Neuronal stem cell (in vitro differentiated cells): Measurements from ENCODE around the gene GBGT1.

Source experiments
- DNase-seq: peaks from one replicate; pipeline ENCODE4 v3.0.0-alpha.2; 2013; ENCODE audit warnings: low spot score
- H2AFZ ChIP-seq: one replicate; pipeline ENCODE4 v1.6.1; 2013; ENCODE audit warnings: mild to moderate bottlenecking, low read length, inconsistent platforms
- H2AK5ac ChIP-seq: 2 replicates; pipeline ENCODE4 v1.6.1; 2013; ENCODE audit warnings: low read depth, mild to moderate bottlenecking, inconsistent platforms, low read length, moderate library complexity, mixed read lengths
- H2BK120ac ChIP-seq: 2 replicates; pipeline ENCODE4 v1.6.1; 2013; ENCODE audit warnings: low read depth, mild to moderate bottlenecking, inconsistent platforms, low read length, moderate library complexity, mixed read lengths
- H2BK12ac ChIP-seq: one replicate; pipeline ENCODE4 v1.6.1; 2013; ENCODE audit warnings: low read length, inconsistent platforms
- H2BK15ac ChIP-seq: 2 replicates; pipeline ENCODE4 v1.6.1; 2013; ENCODE audit warnings: mild to moderate bottlenecking, low read length, inconsistent platforms, mixed read lengths
- H2BK5ac ChIP-seq: one replicate; pipeline ENCODE4 v1.6.1; 2013; ENCODE audit warnings: inconsistent platforms, mild to moderate bottlenecking, low read length, moderate library complexity
- H3K14ac ChIP-seq: one replicate; pipeline ENCODE4 v1.6.1; 2013; ENCODE audit warnings: low read length, inconsistent platforms
- H3K18ac ChIP-seq: 2 replicates; pipeline ENCODE4 v1.6.1; 2013; ENCODE audit warnings: low read length, inconsistent platforms
- H3K23ac ChIP-seq: 2 replicates; pipeline ENCODE4 v1.6.1; 2013; ENCODE audit warnings: low read depth, mild to moderate bottlenecking, mixed read lengths, low read length, inconsistent platforms; ENCODE audit not compliant: poor library complexity
- H3K27ac ChIP-seq: replicated peaks from 3 replicates; pipeline ENCODE4 v1.5.1; 2013; ENCODE audit warnings: low read length, inconsistent platforms
- H3K27me3 ChIP-seq, 3 experiments: 2 replicates each; pipeline ENCODE4 v1.6.1; 2013; ENCODE audit warnings: low read length in 3 of 3, mild to moderate bottlenecking in 2 of 3, inconsistent platforms in 1 of 3, low read depth in 1 of 3, mixed read lengths in 1 of 3, moderate library complexity in 1 of 3; ENCODE audit not compliant: control insufficient read depth in 3 of 3, insufficient read depth in 3 of 3
- H3K36me3 ChIP-seq, 2 donors: replicated peaks in 1 of 2; 2 replicates each; pipeline ENCODE4 v1.6.1; 2013; ENCODE audit warnings: low read length in 2 of 2; ENCODE audit not compliant: control insufficient read depth in 2 of 2, insufficient read depth in 2 of 2
- H3K4ac ChIP-seq: 2 replicates; pipeline ENCODE4 v1.6.1; 2013; ENCODE audit warnings: inconsistent platforms, mild to moderate bottlenecking, low read length, moderate library complexity
- H3K4me1 ChIP-seq, 2 donors: 1 replicate in 1 of 2; 2 replicates in 1 of 2; pipeline ENCODE4 v1.6.1; 2013; ENCODE audit warnings: low read length in 2 of 2, low read depth in 1 of 2; ENCODE audit not compliant: control insufficient read depth in 2 of 2, insufficient read depth in 1 of 2
- H3K4me2 ChIP-seq: one replicate; pipeline ENCODE4 v1.6.1; 2013; ENCODE audit warnings: mild to moderate bottlenecking, low read length, inconsistent platforms; ENCODE audit not compliant: insufficient read depth, poor library complexity, severe bottlenecking
- H3K4me3 ChIP-seq, 2 donors: 2 replicates each; pipeline ENCODE4 v1.5.1; 2013; ENCODE audit warnings: low read length in 2 of 2, mild to moderate bottlenecking in 2 of 2, inconsistent platforms in 1 of 2, moderate library complexity in 1 of 2
- H3K79me1 ChIP-seq: one replicate; pipeline ENCODE4 v1.6.1; 2013; ENCODE audit warnings: low read depth, mild to moderate bottlenecking, inconsistent platforms, low read length, moderate library complexity
- H3K9ac ChIP-seq: one replicate; pipeline ENCODE4 v1.6.1; 2013; ENCODE audit warnings: mild to moderate bottlenecking, low read depth, low read length, inconsistent platforms; ENCODE audit not compliant: poor library complexity
- H3K9me3 ChIP-seq, 2 donors: replicated peaks in 1 of 2; 2 replicates each; pipeline versions ENCODE3 to v1.6.1; 2013; ENCODE audit warnings: low read length in 2 of 2, mild to moderate bottlenecking in 2 of 2, inconsistent platforms in 1 of 2, low read depth in 1 of 2, mixed read lengths in 1 of 2, moderate library complexity in 1 of 2; ENCODE audit not compliant: control insufficient read depth in 2 of 2, insufficient read depth in 1 of 2
- H4K8ac ChIP-seq: one replicate; pipeline ENCODE4 v1.6.1; 2013; ENCODE audit warnings: low read depth, mild to moderate bottlenecking, inconsistent platforms, low read length, moderate library complexity
- H4K91ac ChIP-seq: one replicate; pipeline ENCODE4 v1.6.1; 2013; ENCODE audit warnings: low read length, low read depth, mild to moderate bottlenecking, inconsistent platforms; ENCODE audit not compliant: poor library complexity
- WGBS, 2 donors: extraction: QIAGEN DNeasy Blood & Tissue Kit; methylation state at CpG; one replicate each; pipeline ENCODE4 v1.1.7; 2013; ENCODE audit warnings: missing lambda C conversion rate in 2 of 2, mixed read lengths in 1 of 2; ENCODE audit not compliant: insufficient read length in 2 of 2, insufficient replicate concordance in 1 of 2; ENCODE audit errors: extremely low coverage in 2 of 2; 5-methylcytosine and 5-hydroxymethylcytosine counted together

Gene GBGT1

DNA sequence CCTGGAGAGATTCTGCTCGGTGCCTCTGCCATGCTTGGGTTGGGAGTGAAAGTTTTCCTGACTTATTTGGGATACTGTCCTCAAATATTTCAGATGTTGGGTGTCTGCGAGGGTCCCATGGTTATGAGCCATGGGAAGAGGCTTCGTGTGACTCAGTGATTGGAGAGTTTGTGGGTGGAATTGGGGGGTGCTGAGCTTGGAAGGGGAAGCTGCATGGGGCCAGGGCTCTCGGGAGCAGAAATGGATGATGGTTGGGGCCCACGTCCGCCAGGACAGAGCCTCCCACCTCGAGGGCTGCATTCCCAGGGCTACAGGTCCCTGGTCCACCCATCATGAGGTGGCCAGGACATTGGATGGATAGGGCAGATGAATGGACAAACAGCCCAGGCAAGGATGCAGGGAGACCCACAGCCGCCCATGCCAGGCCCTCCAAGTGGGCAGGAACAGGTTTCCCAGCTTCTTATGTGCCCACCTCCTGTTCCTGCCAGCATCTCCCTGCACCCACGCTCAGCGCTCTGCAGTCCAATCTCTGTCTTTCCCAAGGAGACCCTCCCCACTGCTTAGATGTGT, 39.9 kb upstream of the GBGT1 start:
- peak overlapping the region; percentile 89 for H3K4ac ChIP-seq
- H3K27ac ChIP-seq: no peak overlapping the region
- peaks cover 4% of the 10 kb centered on the region for H3K79me1 ChIP-seq
- no peak overlapping the region for H4K8ac ChIP-seq
- no peaks in the 10 kb centered on the region for H3K36me3 ChIP-seq
- peaks cover 0 to 49% (median 8%) of the 10 kb centered on the region in 3 experiments for H3K27me3 ChIP-seq
- no peak overlapping the region for H2BK15ac ChIP-seq
- WGBS, 2 donors: no CpG with 5 or more reads among the region's 10 CpGs
- no peak overlapping the region for H3K23ac ChIP-seq
- H2BK12ac ChIP-seq: no peak overlapping the region
- H3K18ac ChIP-seq: no peak overlapping the region
- DNase-seq: no peak
- H2AFZ ChIP-seq: no peak overlapping the region
- H4K91ac ChIP-seq: no peak overlapping the region
- no peaks in the 10 kb centered on the region for H3K4me1 ChIP-seq
- no peak overlapping the region for H3K4me2 ChIP-seq
- H3K9ac ChIP-seq: no peak overlapping the region
- no peak overlapping the region for H3K4me3 ChIP-seq
- H2BK5ac ChIP-seq: no peak overlapping the region
- H3K14ac ChIP-seq: no peak overlapping the region
- no peak overlapping the region for H2BK120ac ChIP-seq
- H2AK5ac ChIP-seq: no peak overlapping the region
- peaks cover 0 to 3% of the 10 kb centered on the region in 2 donors for H3K9me3 ChIP-seq

DNA sequence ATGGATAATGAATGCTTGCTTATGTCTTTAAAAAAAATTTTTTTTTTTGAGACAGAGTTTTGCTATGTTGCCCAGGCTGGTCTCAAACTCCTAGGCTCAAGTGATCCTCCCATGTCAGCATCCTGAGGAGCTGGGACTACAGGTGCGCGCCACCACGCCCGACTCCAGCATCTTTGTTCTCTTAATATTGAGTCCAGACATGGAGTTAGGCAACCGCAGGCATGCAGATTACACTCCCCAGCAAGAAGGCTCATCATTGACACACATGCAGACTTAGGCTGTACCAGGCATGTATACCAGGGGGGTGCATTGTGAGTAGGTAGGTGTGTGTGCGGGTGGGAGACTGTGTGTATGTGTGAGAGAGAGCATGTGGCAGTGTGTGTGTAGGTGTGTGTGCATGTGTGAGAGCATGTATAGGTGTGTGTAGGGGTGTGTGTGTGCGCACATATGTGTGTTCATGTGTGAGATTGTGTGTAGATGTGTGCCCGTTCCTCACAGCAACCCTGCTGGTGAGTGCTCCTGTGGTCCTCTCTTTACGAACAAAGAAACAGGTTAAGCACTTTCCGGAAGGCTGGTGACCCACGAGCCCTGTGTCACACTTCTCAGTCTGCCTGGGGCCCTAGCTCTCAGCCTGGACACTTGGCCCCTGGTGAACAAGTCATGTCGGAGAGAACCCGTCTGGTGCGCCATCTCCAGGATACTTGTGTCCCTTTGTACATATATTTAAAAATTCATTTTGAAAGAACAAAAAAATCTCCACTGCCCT, 39.2 kb upstream of the GBGT1 start:
- no peaks in the 10 kb centered on the region for H3K4me1 ChIP-seq
- no CpG with 5 or more reads among the region's 14 CpGs for WGBS, 2 donors
- no peak for DNase-seq
- no peak overlapping the region for H3K4ac ChIP-seq
- peak overlapping the region; percentile 73 for H2BK12ac ChIP-seq
- peak overlapping the region; percentile 86 for H3K9ac ChIP-seq
- no peak overlapping the region for H2BK5ac ChIP-seq
- H2AFZ ChIP-seq: no peak overlapping the region
- H3K14ac ChIP-seq: peak overlapping the region; percentile 39
- H3K36me3 ChIP-seq: no peaks in the 10 kb centered on the region
- H4K91ac ChIP-seq: peak overlapping the region; percentile 68
- no peak overlapping the region for H2AK5ac ChIP-seq
- peaks cover 4% of the 10 kb centered on the region for H3K79me1 ChIP-seq
- H3K4me3 ChIP-seq: peak overlapping the region in 1 of 2 donors; percentile 69
- H3K9me3 ChIP-seq: peaks cover 0 to 3% of the 10 kb centered on the region in 2 donors
- no peak overlapping the region for H2BK120ac ChIP-seq
- H2BK15ac ChIP-seq: no peak overlapping the region
- peaks cover 0 to 49% (median 8%) of the 10 kb centered on the region in 3 experiments for H3K27me3 ChIP-seq
- no peak overlapping the region for H3K27ac ChIP-seq
- no peak overlapping the region for H3K4me2 ChIP-seq
- no peak overlapping the region for H4K8ac ChIP-seq
- no peak overlapping the region for H3K18ac ChIP-seq
- H3K23ac ChIP-seq: peak overlapping the region; percentile 8

DNA sequence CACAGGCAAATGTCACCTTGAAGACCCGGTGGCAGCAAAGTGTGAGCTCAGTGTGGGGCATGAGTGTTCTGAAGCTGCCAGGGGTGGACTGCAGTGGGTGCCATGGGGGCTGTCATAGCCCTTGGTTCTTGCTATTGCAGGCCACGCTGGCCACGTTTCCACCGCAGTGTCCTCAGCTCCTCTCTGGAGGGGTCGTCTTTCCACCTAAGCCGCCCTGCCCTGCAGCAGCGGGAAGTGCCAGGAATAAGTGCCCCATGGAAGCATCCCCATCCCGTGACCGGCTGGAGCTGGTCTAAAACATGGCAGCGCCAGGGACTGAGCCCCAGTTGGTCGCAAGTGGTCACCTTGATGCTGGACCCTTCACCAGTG, 38.4 kb upstream of the GBGT1 start:
- Histone ChIP-seq H3K18ac (peak overlapping the region; percentile 57), H3K27me3 (peaks cover 0 to 42% (median 8%) of the 10 kb centered on the region in 3 experiments), H3K36me3 (no peaks in the 10 kb centered on the region), H3K4me2 (no peak overlapping the region), H3K9me3 (peaks cover 0 to 3% of the 10 kb centered on the region in 2 donors), H4K91ac (no peak overlapping the region), H3K14ac (no peak overlapping the region), H3K79me1 (peaks cover 4% of the 10 kb centered on the region), H3K9ac (no peak overlapping the region), H2BK5ac (no peak overlapping the region), H3K4me3 (no peak overlapping the region), H3K4me1 (no peaks in the 10 kb centered on the region), H3K4ac (no peak overlapping the region), H3K27ac (no peak overlapping the region), H2AFZ (no peak overlapping the region), H3K23ac (no peak overlapping the region), H4K8ac (peak overlapping the region; percentile 43), H2BK12ac (no peak overlapping the region), H2AK5ac (no peak overlapping the region), H2BK120ac (no peak overlapping the region), H2BK15ac (no peak overlapping the region)
- DNase-seq: no peak
- WGBS, 2 donors: no CpG with 5 or more reads among the region's 11 CpGs

DNA sequence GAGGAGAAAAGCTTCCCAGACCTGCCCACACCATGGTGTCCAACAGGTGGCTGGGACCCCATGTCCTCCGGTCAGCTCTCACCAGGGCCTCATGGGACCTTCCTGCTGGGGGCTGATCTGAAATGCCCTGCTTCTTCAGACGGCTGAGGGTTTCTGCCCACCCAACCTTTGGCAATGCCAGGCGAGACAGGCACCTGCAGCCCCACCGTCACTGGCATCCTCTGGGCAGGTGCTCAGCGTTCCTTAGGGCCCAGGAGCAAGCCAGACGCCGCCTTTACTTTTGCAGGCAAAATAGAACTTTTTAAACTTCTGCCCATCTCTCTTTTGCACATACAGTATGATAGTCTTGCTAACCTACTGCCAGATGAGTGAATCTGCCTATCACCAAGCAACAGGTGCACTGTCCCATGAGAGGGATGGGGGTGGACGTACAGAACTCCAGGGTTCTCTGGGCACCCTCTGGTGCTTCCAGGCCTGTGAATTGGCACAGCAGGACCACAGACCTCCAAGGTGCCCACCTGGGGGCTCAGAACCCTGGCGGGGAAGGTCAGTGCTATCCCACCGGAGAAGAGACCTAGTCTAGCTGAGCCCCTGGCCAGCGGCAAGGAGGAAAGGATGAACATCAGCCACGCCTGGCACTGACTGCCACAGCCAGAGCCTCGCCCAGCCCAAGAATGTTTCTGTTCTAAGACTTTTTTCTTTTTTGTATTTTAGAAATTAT, 37.9 kb upstream of the GBGT1 start:
- H4K91ac ChIP-seq: no peak overlapping the region
- H2AK5ac ChIP-seq: no peak overlapping the region
- no peak overlapping the region for H2AFZ ChIP-seq
- H2BK12ac ChIP-seq: no peak overlapping the region
- no peak overlapping the region for H2BK15ac ChIP-seq
- no peak overlapping the region for H3K23ac ChIP-seq
- no peak overlapping the region for H4K8ac ChIP-seq
- no peak overlapping the region for H2BK5ac ChIP-seq
- no CpG with 5 or more reads among the region's 13 CpGs for WGBS, 2 donors
- DNase-seq: no peak
- H3K27ac ChIP-seq: no peak overlapping the region
- no peak overlapping the region for H3K14ac ChIP-seq
- H3K9ac ChIP-seq: no peak overlapping the region
- no peaks in the 10 kb centered on the region for H3K36me3 ChIP-seq
- H3K79me1 ChIP-seq: peaks cover 4% of the 10 kb centered on the region
- H3K4ac ChIP-seq: no peak overlapping the region
- no peaks in the 10 kb centered on the region for H3K4me1 ChIP-seq
- peaks cover 0 to 3% of the 10 kb centered on the region in 2 donors for H3K9me3 ChIP-seq
- H2BK120ac ChIP-seq: no peak overlapping the region
- H3K18ac ChIP-seq: peak overlapping the region; percentile 2
- no peak overlapping the region for H3K4me3 ChIP-seq
- H3K27me3 ChIP-seq: peaks cover 0 to 37% (median 8%) of the 10 kb centered on the region in 3 experiments
- no peak overlapping the region for H3K4me2 ChIP-seq
